HTERT RPE-1 (cell line): ENCODE results near the gene LRRC56.

Experiments used
- in situ Hi-C: fragments of 300-500 bp; cut with MboI; formaldehyde crosslinking; loops from 4 replicates; pipeline ENCODE4 v1.14.3; 2020; ENCODE audit warnings: low sequenced_read_pairs

LRRC56 gene, protein sequence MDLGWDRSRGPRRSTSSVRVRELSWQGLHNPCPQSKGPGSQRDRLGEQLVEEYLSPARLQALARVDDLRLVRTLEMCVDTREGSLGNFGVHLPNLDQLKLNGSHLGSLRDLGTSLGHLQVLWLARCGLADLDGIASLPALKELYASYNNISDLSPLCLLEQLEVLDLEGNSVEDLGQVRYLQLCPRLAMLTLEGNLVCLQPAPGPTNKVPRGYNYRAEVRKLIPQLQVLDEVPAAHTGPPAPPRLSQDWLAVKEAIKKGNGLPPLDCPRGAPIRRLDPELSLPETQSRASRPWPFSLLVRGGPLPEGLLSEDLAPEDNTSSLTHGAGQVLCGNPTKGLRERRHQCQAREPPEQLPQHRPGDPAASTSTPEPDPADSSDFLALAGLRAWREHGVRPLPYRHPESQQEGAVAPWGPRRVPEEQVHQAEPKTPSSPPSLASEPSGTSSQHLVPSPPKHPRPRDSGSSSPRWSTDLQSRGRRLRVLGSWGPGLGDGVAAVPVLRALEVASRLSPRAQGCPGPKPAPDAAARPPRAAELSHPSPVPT

DNA sequence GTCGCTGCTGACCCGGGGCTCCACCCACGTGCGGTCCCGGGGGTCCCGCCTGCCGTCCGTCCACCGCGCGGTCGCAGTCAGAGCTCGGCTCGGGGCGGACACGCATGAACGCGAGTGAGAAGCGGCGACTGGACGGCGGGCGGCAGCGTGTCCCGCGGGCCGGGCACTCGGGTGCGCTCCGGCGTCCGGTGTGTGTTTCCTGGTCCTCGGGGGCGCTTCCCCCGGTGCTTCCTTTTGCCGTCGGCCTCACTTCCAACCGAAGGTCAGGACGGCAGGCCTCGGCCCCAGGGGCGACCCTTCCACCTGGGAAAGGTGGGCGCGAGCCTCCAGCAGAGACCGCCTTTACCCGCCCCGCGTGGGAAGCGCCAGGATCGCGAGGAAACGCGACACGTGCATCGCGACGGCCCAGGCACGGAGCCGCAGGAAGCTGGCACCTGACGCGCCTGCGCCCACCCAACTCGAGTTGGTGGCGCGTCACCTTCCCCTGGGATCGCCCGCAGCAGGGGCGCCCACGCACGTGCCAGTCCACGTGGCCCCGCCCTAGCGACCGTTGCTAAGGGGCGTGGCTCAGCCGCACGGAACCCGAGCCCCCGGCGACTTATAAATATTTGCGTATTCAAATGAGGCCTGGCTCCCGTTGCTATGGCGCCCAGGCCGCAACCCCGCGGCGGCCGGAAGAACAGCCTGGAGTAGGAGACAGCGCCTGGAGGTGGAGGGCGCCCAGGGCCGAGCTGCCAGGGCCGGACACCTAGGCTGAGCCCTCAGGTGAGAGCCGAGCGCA lies at the start of gene LRRC56:
Gene LRRC56, plus strand, starts transcription at position 687 of the 781 bp plus-strand sequence. CDS start 3,158 bp downstream, outside the sequence.
- in situ Hi-C loops: no loop called here

DNA sequence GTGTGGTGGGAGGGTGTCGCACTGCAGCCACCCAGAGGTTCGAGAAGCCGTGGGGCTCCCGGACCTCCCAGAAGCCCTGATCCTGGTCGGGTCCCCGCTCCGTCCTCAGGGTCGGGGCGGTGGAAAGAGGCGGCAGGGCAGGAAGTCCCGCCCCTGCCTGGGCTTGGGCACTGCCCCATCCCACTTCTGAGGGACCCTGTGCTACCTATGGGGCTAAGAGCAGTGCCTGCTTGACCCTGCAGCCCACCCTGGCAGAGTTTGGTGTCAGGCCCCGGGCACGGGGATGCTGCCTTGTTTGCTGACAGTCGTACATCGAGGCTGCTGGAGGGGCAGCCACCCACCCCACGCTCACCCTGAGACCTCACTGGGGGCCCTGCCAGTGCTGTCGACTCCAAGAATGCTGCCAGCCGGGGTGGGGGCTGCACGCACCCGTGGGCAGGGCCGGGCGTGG lies 49.7 kb upstream of the LRRC56 start:
- in situ Hi-C loops: no loop called here

DNA sequence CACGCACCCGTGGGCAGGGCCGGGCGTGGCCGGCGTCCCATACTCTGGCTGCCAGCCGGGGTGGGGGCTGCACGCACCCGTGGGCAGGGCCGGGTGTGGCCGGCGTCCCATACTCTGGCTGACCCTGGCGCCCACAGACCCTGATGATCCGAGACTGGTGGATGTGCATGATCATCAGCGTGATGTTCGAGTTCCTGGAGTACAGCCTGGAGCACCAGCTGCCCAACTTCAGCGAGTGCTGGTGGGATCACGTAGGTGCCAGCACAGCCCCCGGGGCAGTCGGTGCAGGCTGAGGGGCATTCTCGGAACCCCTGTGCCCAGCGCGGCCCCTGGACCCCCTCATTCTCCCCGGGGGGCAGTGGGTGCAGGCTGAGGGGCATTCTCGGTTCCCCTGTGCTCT lies 49.3 kb upstream of the LRRC56 start:
- in situ Hi-C loops: no loop called here

DNA sequence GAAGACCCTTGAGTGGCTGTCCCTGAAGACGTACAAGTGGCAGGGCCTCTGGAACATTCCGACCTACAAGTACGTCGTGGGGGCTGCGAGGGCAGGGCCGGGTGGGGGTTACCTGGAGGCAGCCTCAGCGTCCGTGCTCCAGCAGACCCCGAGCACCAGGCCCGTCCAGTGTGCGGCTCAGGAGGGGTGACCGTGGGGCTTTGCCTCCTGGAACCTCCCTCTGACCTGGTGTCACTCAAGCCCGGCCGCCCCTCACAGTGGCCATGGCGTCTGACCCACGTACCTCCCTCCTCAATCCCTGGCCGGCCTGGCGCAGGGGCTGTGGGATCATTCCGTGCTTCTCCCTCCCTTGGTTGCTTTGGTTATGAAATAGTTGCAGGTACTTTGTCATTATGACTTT lies 48.7 kb upstream of the LRRC56 start:
- in situ Hi-C loops: no loop called here

DNA sequence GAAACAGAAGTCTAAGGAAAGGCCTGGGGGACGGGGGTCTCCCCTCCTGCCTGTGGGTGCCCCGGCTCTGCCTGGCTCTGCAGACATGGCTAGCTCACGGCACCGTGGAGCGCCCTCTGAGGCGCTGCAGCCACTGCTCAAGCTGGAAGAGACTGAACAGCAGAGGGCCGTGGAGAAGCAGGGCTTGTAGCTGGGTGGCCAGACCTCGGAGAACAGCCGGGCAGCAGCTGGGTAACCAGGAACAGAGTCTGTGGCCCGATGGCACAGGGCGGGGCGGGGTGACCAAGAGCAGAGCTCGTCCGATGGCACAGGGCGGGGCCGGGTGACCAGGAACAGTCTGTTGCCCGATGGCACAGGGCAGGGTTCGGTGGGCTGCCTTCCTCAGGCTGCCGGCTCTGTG lies 48.3 kb upstream of the LRRC56 start:
- in situ Hi-C loops: no loop called here

DNA sequence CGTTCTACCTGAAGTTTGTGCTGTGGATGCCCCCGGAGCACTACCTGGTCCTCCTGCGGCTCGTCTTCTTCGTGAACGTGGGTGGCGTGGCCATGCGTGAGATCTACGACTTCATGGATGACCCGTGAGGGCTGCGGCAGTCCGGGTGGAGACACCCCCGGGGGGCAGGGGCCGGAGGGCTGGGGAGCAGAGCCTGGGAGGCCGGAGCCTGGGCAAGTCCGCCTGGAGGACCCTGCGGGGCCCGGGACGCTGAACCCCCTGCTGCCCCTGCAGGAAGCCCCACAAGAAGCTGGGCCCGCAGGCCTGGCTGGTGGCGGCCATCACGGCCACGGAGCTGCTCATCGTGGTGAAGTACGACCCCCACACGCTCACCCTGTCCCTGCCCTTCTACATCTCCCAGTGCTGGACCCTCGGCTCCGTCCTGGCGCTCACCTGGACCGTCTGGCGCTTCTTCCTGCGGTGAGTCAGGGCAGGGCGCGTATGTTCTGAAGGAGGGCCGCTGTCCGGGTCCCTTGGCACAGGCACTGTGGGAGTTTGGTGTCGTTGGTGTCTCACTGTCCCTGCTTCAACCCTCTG lies 47.6 kb upstream of the LRRC56 start:
- in situ Hi-C loops: no loop called here

DNA sequence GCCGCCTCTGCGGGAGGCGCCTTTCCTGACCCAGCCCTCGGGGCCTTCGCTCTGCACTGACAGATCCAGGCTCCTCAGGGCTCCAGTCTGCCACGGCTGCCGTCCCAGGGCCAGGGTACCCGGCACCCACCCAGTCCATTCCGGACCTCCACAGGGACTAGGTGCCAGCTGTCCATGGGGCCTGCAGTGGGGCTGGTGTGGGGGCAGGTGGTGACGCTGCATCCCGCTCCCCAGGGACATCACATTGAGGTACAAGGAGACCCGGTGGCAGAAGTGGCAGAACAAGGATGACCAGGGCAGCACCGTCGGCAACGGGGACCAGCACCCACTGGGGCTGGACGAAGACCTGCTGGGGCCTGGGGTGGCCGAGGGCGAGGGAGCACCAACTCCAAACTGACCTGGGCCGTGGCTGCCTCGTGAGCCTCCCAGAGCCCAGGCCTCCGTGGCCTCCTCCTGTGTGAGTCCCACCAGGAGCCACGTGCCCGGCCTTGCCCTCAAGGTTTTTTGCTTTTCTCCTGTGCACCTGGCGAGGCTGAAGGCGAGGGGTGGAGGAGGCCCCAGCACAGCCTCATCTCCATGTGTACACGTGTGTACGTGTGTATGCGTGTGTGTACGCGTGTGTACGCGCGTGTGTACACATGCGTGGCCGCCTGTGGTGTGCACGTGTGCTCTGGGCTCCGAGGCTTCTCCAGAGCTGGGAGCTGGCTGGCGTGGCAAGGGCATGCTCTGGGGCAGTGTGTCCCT lies 47.0 kb upstream of the LRRC56 start:
- in situ Hi-C loops: no loop called here

DNA sequence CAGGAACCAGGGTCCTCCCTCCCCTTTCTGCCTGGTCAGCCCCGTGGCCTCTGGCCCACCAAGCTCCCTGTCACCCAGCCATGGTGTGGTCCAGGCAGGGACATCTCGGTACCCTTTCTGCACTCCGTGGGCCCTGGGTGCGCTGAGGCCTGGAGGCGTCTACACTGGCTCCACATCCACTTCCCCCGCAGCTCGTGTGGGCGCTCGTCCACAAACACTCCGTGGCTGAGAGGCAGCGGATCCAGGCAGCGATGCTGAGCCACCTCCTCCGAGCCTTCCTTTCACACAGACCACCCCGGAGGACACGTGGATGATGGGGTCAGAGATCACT lies 46.4 kb upstream of the LRRC56 start:
- in situ Hi-C loops: no loop called here

DNA sequence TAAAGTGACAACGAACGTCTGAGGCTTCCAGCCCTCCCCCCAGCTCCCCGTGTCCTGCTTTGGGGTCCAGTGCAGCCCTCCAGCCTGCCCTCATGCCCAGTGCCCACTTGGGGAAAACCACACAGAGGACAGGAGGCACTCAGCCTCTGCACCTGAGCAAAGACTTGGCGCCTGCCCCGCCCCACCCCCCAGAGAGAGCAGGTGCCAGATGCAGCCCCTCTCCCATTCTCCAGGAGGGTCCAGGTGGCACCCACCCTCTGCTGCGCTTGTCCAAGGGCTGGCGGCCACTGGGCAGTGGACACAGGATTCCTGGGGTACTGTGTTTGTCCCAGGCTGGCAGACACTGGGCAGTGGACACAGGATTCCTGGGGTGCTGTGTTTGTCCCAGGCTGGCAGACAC lies 46.0 kb upstream of the LRRC56 start:
- in situ Hi-C loops: no loop called here

DNA sequence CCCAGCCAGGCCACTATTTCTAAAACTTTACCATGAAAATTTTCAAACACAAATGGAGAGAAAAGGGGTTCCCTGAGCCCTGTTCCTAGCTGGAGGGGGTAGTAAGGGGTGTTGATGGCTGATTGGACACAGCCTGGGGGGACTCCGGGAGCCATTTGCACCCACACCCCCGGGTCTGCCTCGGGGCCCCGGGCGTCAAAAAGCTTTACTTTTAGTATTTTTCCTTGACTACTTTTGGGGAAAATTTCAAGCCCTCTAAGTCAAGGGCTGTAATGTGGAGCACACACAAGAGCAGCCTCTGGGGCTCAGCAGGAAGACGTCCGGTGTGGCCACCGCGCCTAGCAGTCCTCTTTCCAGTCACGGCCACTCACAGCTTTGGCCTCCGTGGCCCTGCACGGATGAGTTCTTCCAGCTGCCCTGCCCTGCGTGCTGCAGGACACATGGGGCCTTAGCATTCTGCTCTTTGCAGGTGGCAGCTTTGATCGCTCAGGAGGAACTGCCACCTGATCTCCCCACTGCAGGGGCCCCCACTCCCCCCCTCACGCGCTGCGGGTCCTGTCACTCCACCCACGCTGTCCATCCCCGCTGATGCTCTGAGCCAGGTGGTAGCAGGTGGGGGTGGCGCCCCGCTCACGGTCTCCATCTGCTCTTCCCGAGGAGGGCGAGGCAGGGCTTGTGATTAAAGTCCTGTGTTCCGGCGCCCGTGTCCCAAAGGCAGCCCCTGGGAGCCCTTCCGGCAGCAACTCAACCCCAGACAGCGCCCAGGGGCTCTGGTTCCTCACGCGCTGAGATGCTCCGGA lies 44.7 kb upstream of the LRRC56 start:
- in situ Hi-C loops: no loop called here

DNA sequence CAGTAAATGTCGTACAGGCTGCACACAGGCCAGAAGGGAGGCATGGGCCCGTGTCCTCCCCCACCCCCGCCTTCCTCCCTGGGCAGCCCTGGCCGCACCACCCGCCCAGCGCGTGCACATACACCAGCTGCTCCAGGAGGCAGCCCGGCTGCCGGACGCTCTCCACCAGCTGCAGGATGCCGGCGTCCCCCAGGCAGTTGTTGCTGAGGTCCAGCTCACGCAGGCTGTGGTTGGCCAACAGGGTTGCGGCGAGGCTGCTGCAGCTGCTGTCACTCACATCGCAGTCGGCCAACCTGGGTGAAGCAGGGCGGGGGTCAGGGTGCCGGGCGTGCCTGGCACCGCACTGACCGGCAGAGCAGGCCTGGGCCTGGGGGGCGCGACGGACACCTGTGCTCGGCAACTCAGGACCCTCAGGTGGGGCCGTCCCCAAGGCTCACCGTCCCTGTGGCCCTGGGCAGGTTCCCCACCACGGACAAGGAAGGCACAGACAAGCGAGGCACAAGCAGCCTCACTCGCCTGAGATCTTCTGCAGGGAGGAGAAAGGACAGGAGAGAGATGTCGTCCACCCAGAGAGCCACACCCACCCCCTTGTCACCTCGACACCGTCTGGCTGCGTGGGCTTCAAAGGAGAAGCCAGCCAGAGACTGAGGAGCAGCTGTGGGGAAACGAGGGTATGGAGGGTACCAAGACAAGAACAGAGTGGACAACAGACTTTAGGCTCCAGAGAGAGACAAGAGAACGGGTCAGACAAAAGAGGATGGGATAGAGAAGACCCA lies 42.4 kb upstream of the LRRC56 start:
- in situ Hi-C loops: no loop called here

DNA sequence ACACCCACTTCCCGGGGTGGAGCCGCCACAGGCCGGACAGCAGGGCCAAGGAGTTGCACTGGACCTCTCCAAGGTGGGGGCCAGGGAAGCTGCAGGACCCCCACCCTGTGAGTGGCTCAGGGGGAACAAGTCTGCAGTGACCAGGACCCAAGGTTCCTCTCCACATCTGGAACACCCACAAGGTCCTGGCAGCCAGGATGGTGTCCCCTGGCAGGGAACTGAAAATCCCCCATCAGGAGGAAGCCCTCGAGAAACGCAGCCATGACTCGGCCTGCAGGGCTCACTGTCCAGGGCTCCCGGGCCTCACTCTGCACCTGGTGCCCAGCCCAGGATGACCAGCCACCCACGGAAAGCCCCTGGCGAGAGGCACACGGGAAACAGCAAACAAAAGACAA lies 41.8 kb upstream of the LRRC56 start:
- in situ Hi-C loops: no loop called here

DNA sequence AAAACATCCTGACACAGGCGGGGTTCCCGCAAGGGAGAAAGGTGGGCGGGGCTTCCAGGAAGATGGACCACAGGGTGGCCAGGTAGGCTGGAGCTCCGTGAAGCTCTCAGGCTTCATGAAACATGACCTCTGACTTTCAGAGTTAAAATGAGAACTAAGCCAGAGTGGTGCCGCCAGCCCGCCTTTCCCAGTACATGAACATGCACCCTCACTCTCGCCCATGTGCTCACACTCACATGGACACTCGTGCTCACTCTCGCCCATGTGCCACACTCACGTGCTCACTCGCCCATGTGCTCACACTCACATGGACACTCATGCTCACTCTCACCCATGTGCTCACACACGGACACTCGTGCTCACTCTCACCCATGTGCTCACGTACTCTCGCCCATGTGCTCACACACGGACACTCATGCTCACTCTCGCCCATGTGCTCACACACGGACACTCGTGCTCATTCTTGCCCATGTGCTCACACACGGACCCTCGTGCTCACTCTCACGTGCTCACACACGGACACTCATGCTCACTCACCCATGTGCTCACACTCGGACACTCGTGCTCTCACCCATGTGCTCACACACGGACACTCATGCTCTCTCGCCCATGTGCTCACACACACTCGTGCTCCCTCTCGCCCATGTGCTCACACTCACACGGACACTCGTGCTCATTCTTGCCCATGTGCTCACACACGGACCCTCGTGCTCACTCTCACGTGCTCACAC lies 40.3 kb upstream of the LRRC56 start:
- in situ Hi-C loops: no loop called here

DNA sequence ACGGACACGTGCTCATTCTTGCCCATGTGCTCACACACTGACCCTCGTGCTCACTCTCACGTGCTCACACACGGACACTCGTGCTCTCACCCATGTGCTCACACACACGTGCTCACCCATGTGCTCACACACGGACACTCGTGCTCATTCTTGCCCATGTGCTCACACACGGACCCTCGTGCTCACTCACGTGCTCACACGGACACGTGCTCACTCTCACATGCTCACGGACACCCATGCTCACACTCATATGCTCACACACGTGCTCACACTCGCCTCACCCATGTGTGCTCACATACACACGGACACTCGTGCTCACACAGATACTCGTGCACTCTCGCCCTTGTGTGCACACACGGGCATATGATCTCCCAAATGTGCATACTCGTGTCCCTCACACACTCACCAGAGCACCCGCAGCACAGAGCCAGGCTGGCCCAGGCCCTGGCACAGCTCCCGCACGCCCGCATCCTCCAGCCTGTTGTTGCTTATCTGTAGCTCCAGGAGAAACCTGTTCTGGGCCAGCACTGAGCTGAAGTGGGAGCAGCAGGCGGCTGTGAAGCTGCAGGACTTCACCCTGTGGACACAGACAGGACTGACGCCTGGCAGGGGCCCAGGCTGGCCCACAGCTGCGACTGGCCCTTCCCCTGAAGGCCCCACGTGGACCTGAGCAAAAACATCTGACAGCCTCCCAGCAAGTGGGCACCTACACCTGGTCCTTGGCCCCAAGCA lies 39.6 kb upstream of the LRRC56 start:
- in situ Hi-C loops: no loop called here

DNA sequence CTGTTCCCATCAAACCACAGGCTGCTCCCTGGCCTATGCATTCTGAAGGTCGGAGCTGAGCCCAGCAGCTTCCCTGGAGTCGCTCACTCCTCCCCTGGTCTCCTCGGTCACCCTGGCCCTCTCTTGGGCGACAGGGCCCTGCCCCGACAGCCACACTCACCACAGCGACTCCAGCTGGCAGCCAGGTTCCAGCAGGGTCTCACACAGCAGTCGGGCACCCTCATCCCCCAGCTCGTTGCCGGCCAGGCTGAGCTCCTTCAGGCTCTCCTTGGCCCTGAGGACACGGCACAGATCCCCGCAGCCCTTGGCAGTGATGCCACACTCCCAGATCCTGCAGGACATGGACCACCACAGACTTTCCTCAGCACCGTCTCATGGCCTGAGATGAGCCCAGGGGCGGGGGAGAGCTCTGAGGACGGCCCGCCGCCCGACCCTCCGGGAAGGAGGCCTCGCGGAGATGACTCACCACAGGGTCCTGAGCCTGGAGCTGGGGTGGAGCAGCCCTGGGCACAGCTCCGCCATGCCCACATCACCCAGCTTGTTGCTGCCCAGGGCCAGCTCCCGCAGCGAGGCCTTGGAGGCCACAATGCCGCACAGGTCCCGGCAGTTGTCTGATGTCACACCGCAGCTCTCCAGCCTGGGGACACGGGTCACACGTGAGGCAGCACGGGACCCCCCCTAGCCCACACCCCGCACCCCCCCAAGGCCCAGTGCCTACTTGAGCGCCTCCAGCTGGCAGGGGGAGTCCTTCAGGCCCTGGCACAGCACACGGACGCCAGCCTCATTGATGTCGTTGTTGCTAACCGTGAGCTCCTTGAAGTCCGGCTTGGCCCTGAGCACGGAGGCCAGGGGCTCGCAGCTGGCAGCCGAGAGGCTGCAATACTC lies 38.8 kb upstream of the LRRC56 start:
- in situ Hi-C loops: no loop called here

DNA sequence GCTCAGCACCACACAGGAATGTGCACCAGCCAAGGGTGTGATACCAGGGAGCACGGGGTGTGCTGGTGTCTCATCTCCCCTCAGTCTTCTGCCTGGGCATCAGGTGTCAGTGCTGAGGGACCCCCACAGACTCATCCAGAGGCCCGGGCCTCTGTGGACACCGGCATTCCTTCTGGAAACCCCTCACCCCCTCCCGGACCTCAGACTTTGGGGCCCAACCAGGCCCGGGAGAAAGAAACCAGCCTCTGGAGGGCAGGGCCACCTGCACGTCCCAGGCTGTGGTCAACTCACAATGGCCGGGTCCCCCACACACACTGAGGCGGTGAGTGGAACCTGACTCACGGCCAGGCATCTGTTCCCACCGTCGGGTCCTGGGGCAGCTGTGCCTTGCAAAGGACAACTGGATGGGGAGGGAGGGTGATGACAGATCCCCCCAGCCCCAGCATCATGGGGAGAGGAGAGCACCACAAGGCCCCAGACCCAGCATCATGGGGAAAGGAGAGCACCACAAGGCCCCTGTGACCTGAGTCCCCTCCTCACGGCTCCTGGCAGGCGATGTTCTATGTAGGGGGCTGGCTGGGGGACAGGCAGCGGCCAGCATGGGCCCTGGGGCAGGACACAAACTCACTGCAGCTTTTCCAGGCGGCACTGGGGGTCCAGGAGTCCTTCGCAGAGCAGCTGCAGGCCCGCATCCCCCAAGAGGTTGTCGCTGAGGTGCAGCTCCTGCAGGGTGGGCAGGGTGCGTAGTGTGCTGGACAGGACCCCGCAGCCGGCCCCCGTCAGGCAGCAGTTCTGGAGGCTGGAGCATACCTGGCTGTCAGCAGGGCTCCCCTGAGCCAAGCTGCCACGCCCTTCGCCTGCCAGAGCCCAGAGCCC lies 37.9 kb upstream of the LRRC56 start:
- in situ Hi-C loops: no loop called here
